ENCODE measurements around the gene SLC16A10.

DNA sequence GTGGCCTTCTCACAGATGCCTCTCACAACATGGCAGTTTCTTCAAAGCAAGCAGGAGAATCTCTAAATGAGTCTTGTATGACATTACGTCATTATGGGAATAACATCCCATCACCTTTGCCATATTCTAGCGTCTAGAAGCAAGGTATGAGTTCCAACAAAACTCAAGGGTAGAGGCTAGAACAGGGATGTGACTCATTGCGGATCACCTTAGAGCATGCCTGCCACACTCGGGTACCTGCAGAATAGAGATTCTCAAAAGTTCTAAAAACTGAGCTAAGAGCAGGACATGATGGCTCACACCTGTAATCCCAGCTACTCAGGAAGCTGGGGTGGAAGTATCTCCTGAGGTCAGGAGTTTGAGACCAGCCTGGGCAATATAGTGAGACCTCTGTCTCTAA, 182.8 kb downstream of the SLC16A10 start:
- no peak for TF ChIP-seq POLR2A (IDR thresholded peaks at IDR 0.05)
- TF ChIP-seq, protein P1, sequence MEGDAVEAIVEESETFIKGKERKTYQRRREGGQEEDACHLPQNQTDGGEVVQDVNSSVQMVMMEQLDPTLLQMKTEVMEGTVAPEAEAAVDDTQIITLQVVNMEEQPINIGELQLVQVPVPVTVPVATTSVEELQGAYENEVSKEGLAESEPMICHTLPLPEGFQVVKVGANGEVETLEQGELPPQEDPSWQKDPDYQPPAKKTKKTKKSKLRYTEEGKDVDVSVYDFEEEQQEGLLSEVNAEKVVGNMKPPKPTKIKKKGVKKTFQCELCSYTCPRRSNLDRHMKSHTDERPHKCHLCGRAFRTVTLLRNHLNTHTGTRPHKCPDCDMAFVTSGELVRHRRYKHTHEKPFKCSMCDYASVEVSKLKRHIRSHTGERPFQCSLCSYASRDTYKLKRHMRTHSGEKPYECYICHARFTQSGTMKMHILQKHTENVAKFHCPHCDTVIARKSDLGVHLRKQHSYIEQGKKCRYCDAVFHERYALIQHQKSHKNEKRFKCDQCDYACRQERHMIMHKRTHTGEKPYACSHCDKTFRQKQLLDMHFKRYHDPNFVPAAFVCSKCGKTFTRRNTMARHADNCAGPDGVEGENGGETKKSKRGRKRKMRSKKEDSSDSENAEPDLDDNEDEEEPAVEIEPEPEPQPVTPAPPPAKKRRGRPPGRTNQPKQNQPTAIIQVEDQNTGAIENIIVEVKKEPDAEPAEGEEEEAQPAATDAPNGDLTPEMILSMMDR (IDR thresholded peaks at IDR 0.05), result no peak

Data from Peyer's patch (tissue), 4 donors.